Measurements from ENCODE around the gene MLN.
A peak's percentile ranks its signal among the peaks of the same experiment; 100 is the strongest.

Gene MLN

DNA sequence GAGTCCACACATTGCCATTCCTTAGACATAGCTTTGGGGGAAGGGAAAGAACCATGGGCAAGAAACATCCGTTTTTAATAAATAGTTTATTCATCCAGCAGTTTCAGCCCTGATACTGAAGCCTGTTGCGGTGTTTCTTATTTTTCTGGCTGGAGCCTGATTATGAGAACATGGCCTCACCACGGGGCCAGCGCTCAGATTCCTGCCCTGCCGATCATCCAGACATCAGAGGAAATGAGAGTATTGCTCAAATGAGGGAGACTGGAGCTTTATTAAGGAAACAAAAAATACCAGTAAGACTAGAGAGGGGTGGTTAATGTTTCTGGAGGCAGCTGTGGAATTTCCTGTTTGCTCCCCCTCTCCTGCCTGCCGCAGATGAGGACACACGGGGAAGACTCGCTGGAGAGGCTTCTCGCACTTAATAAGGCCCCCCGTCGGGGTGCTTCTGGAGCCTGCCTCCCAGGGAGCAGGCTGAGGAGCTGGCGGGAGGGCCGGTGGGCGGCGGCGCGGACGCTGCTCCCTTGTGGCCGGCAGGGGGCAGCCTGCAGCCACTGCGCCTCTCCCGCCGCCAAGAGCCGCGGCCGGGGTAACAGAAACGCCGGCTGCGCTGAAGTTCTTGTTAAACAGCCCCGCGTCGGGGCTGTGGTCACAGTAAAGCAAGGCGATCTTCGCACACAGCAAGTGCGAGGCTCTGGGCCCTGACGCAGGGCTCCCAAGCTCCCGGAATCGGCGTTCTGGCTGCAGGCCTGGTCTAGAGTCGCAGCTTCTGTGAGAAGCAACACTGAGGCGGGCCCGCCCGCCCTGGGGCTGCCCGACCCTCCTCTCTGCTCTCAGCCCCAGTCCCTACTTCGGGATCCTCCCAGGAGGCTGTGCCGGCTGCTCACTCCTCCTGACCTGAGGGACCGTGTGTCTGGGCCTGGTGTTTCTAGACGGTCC is 32.4 kb downstream of the MLN start:
- peak; percentile 77 for DNase-seq

DNA sequence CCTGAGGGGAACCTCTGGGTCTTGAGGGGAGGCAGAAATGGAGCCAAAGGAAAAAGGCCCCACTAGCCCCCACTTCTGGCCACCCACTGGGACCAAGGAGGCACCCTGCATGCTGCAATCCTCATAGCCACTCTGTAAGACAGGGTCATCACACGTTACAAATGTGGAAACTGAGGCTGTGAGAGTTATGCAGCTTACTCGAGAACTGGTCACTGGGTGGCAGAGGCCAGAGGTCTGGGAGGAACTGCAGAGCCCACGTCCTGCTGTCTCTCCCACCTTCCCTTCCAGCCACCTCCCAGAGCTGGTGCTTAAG is 33.0 kb downstream of the MLN start:
- DNase-seq = no peak

DNA sequence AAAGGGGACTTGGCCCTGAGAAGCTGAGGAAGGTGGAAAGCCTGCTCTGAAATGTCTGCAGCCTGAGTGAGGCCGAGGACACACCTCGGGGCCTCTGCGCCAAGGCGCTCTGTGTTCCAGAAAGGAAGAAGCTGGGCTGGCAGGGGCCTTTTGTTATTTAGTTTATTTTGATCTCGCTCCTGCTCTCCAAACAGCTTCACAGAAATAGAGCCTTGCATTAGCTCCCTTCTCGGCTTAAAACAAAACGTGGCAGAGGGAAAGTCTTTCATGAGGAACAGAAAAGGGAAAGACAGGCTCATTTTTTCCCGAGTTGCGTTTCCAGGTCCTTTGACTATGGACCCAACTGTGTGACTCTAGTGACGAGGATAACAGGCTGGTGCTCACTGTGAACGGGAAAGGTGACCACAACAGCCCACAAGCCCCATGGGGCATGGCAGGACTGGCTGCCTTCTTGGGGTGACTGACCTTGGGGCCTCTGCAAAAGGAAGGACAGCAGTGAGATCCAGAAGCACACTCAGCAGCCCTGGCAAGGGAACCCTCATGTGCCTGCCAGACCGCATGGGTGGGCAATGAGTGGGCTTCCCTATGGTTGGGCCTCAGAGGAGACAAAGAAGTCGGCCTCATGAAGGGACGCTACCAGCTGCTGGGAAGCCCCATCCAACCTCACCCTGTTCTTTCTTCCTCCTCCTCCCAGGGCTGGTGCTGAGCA is 33.5 kb downstream of the MLN start:
- DNase-seq = no peak

DNA sequence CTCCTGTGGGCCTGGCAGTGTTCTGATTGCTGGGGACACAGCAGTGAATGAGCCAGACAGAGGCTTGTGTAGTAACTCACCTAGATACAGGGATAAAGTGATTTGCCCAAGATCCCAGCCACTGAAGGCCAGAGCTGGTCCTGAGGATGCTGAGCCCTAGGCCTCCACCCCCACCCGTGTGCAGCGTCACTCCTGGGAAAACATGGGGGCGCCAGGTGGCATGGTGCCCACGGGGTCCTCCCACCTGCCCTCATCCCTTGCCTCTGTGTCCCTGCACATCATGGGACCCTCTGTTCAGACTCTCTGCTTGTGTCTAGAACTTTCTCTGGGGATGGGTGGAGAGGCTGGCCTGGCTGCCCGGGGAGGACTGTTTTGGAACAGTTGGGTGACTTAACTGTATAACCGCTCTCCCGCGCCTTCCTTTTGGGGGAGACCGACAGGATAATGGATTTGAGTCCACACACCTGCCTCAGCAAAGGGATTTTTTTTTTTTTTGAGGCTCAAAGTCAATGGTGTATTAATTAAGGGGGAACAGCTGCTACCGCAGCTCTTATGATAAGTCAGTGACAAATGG is 34.5 kb downstream of the MLN start:
- DNase-seq = peak; percentile 28

DNA sequence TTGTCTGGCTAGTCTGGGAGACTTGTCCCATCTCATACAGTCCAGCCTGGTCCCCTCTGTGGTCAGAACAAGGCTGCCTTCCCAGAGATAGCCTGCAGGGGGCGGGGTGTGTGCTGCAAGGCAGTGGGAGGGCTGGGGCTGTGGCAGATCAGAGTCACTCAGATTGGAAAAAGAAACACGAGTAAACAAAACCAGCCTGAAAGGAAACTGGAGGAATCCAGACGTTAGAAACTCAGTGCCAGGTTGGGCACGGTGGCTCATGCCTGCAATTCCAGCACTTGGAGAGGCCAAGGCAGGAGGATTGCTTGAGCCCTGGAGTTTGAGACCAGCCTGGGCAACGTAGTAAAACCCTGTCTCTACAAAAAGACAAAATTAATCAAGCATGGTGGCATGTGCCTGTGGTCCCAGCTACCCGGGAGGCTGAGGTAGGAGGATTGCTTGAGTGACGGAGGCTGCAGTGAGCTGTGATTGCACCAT is 35.1 kb downstream of the MLN start:
- peak; percentile 51 for DNase-seq

DNA sequence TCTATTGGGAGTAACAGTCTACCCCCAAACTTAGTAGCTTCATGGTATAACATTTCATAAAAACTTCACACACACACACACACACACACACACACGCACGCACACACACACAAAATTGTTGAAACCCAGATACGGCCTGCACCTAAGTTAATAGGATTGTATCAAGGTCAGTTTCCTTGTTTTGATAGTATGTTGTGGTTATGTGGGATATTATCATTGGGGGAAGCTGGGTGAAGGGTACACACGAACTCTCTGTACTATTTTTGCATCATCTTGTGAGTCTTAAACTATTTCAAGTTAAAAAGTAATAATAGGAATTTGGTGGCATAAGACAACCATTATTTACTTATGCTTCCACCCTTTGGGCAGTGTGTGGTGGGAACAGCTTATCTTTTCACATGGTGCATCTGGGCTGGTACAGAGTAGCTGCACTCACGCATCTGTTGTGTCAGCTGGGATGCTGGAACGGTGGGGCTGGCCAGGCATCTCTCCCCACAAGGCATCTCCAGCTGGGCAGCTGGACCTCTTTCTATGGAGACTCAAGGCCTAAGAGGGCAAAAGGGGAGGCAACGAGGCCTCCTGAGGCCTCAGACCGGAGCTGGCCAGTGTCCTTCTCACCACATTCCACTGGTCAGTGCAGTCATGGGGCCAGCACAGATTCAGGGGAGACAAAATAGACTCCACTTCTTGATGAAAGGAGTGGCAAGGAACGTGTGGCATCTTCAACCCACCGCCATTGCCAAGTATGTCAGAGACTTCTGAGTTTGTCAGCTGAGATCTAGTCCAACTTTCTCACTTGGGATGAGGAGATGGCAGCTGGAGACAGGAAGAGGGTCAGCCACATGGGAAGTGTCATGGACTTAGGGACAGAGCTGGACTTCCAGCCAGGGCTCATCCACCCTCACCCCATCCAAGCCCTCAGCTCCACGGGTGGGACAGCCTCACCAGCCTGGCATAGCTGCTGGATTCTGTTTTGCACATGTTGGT is 36.6 kb downstream of the MLN start:
- no peak for DNase-seq

DNA sequence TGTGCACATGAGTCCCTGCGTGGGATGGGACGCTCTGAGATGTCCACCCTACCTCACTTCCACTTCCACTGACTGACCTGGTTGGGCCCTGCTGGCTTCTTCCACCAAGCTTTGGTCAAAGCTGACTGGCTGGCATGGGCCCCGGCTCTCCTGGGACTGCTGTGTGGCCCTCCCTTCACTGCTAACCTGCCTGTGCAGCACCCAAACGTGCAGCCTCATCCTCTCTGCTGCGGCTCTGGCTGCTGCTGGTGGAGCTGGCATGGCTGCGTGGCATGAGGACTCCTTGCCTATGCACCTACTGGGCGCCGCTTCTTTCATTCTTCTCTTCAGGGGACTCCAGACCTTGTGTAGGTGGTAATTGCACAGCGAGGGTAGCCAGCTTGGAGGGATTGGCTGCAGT is 38.4 kb downstream of the MLN start:
- DNase-seq = no peak

DNA sequence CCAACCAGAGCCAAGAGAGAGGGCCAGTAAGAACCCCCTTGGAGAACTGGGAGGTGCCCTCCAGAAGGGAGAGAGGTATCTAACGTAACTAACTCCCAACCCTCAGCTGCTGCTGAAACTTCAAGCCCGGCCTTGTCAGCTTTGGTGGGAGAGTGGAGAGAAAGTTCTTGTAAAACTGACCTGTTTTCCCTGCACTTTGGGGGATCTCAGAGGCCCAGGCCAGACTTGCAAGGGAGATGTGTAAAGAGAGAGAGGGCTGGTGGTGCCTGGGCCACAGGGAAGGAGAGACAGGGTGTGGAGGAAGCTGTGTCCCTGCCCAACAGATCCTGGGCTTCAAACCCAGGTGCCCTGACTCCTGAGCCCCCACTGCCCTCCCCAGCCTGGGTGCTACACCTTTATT is 39.8 kb downstream of the MLN start:
- no peak for DNase-seq

DNA sequence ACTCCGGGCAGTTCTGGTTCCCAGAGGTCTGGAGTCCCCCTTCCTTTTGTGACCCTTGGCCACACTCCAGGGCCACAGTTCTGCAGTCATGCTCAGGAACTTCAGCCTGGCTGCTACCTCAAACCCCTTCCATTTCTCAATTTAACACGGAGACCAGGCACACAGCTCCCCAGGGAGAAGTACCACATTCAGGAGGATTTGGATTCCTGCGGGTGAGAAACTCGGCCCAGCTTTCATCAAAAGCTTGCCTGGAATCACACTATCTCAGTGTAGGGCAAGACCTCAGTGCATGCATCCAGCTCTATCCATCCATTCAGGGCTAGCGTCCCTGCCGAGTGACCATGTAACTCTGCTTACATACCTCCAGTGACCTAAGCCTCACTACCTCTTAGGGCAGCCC is 40.3 kb downstream of the MLN start:
- DNase-seq = no peak

DNA sequence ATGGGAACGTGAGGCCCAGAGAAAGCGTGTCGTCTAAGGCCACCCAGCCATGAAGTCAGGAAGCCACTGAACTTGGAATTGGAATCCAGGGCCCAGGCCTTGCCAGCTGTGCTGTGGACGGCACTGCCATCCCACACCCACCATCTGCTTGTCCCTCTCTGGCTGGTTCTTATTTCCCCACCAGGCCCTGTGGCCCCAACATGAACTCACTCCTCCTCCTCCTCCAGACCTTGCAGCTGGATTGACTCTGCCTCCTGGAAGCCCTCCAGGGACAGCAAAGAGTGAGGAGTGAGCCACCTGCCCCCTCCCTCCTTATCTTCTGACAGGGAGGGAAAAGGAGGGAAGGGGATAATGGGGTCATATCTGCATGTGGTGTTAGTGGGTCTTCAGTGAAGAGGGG is 41.1 kb downstream of the MLN start:
- no peak for DNase-seq

DNA sequence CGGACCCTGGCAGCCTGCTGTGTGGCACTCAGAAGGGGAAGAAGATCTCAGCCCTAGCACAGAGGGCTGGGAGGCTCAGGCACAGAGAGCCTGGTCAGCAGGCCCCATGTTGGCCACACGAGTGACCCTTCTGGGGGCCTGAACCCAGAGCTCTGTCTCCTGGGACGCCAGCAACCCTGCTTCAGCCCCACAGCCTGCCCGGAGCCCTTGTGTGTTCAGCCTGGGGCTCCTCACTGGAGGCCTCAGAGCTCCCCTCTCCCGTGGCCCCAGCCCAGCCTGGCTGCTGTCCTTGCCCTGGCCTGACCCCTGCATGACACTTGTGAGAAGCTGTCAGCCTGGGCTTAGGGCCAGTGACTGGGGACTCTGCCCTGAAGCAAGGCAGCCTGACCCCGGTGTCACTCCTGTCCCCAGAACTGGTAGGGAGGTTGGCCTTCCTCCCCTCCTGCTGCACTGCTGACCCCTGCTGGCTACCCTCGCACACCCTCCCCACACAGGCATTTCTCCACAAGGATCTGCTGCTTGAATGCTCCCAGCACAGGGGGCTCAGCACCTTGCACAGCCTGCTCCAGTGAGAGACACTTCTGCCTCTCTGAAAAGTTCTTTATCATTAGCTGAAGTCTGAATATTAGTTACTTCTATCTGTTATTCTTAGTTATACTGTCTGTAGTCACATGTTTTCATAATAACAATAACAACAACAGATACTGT is 41.7 kb downstream of the MLN start:
- DNase-seq = peak; percentile 28

DNA sequence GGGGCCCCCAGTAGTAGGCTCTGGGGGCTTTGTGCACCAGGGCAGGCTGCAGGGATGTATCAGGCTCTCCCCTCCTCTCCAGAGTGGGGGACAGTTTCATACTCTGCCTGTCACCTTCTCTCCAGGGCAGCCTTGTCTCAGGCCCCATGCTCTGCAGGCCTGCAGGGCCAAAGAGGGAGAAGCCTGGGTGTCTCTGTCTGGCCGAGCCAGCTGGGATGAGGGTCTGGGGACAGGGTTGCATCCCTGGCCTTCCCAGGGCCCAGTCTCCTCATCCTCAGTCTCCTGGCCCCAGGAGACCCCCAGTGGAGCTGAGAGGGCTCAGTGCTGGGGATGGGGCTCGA is 42.3 kb downstream of the MLN start:
- DNase-seq = no peak

DNA sequence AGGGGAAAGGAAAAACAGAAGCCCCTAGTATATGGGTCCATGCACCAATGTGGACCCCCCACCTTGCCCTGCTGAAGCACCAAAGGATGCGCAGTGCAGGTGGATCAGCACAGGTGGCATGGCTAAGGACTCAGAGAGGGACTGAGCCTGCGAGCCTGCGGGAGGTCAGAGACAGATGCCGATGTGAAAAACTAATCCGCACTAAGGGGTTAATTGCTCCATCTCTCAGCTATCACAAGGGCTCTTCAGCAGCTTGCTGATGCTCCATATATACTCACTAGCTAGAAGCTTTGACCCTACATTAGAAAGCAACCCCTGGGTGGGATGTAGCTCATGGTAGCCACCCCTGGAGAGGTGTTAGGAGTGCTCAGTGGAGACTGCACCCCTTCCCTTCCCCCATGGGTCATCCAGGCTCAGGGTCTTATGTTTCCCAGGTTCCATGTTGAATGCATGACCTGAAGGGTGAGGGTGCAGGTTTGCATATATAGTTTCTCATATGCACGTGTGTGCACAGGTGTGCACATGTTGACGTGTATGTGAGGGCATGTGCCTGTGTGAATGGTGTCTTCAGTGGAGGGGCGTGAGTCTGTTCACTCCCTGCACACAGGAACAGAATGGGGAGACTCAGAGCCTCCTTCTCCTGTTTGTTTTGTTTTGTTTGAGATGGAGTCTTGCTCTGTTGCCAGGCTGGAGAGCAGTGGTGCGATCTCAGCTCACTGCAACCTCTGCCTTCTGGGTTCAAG is 43.7 kb downstream of the MLN start:
- no peak for DNase-seq

DNA sequence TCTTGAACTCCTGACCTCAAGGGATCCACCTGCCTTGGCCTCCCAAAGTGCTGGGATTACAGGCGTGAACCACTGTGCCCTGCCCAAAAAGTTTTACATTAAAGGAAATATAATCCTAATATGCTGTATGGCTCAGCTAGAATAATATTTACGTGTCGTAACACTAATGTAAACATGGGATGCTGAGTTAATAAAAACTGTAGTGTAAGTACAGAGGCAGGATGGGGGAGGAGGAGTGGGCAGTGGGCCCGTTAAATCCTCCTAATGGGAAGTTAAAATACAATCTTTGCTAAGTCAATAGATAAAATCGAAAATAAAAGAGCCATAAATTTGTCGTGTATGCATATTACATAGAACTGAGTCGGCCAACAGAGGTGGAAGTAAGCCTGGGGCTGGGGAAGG is 45.0 kb downstream of the MLN start:
- DNase-seq = no peak

DNA sequence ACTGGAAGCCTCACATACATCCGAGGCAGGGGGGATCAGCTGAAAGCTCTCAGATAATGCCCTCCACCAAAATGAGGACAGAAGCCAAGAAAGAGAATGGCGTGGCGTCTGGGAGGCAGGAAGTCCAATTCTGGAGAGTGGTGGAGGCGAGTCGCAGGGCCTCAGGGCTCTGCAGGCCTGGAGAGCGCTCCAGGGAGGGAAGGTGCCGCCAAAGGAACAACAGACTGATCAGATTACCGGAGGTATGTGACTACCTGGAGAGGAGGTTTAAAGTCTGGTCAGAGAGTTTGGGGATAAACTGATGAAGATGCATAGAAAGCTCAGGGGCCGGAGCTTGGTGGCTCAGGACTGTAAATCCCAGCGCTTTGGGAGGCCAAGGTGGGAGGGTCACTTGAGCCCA is 45.9 kb downstream of the MLN start:
- DNase-seq = no peak

DNA sequence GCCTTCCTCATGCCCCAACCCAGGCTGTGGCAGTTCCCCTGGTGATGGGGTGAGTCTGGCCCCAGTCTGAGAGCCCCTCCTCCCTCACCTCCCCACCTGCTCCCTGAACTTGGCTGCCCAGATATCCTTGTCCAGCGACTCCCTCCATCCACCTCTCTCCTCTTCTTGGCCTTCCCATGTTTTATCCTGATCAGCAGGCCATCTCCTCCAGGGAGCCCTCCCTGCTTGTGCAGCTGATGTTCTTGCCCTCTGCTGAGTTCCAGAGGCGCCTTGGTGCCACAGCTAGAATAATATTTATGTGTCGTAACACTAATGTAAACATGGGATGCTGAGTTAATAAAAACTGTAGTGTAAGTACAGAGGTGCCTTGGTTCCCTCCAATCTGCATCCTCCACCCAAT is 46.7 kb downstream of the MLN start:
- no peak for DNase-seq

DNA sequence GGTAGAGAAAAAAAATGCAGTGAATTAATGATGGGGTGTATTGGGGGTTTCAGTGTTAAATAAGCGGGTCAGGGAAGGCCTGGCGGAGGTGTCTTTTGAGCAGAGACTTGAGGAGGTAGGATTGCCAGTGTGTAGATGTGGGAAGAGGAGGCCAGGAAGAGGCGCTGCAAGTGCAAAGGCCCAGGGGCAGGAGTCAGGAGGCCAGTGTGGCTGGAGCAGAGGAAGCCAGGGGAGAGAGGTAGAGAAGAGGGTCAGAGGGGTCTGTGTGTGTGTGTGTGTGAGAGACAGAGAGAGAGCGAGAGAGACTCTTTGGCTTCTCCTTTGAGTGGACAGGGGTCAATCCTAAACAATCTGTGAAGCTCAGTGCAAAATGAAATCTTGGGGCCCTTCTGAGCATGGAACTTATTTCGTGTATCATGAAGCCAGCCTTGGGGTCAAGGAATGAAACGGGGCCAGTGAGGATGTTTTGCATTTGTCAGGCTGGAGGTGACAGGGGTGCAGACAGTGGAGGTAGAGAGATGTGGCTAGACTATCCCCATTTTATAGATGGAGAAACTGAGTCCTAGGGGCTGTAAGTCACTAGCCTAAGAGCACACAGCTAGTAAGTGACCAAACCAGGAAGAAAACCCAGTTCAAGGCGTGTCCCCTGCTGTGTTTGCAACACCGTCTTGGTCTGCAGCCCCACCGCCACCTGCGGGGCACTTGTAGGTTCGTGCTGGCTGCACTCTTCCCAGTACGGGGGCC is 47.4 kb downstream of the MLN start:
- DNase-seq = no peak

DNA sequence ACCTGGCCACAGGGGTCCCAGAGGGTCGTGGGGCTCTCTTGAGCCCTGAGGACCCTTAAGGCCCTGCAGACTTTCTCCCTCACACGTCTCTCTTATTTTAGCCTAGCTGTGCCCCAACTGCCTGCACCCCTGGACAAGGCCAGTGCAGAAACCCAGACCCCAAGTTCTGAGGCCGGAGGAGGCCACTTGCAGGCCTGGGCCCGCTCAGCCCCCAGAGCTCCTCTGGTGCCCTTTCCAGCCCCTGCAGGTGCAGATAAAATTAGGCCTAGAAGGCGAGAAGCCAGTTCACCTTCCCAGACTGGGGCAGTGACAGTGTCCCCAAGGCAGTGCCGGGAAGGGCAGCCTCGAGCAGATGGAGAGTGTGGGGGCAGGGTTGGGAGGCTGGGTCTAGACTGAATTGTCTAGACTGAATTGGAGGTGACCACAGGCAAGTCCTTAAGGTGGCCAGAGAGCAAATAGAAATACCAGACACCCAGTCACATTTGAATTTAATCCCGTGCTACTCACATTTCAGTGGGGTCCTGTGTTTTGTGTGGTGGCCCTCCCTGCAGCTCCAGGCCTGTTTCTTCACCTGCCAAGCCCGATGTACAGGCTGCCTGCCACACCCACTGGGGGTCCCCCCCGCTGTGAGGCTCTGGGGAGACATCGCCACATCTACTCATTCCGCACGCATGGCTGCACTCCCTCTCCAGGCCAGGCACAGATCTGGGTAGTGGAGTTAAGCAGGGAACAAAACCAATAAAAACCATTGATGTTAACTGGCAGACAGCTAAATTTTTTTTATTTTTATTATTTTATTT is 48.5 kb downstream of the MLN start:
- DNase-seq = no peak

DNA sequence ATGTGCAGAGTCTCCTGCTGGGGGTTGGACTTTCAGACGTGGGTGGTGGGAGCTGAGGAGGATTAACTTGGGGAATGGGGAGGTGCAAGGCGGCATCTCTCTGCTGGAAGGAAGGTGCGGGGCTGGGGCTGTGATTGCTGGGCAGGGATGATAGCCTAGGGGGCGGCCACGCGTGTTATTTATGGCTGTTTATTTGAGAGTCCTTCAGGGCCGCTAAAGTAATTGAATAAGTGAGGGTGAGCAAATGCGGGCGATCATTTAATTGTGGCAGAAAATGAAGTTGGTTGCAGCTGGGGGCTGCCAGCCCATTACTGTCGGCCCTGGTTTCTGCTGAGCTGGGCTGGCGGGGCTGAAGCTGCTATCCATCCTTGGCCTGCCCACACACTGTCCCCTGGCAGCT is 49.6 kb downstream of the MLN start:
- DNase-seq = no peak

DNA sequence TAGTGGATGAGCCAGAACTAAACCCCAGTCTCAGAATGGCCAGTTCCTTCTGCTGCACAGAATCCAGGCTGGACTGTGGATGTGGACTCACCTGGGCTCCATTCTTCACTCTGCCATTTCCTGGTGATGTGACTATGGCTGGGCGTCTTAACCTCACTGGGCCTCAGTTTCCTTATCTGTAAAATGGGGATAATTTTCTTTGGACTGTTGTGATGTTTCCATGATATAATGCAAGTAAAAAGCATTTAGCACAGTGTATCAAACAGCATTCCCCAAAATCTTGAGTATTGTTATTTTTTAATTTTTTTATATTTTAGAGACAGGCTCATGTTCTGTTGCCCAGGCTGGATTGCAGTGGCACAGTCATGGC is 51.2 kb downstream of the MLN start:
- no peak for DNase-seq

Data from NCI-H1105 treated with DMSO at 0.1 percent for 48 hours (cell line).